Rectal smooth muscle tissue (tissue), 1 donor: ENCODE data around the gene NGF.
A peak's percentile ranks its signal among the peaks of the same experiment; 100 is the strongest.

Source experiments
- H3K27ac ChIP-seq: one replicate; pipeline ENCODE4 v1.7.0; 2013; ENCODE audit warnings: low read depth, low read length, inconsistent platforms
- H3K27me3 ChIP-seq: one replicate; pipeline ENCODE4 v1.7.0; 2013; ENCODE audit warnings: low read length; ENCODE audit not compliant: control insufficient read depth, insufficient read depth
- H3K36me3 ChIP-seq: one replicate; pipeline ENCODE4 v1.7.0; 2013; ENCODE audit warnings: low read length; ENCODE audit not compliant: control insufficient read depth, insufficient read depth
- H3K4me1 ChIP-seq: one replicate; pipeline ENCODE4 v1.7.0; 2013; ENCODE audit warnings: low read length; ENCODE audit not compliant: control insufficient read depth, insufficient read depth
- H3K4me3 ChIP-seq: one replicate; pipeline ENCODE4 v1.7.0; 2013; ENCODE audit warnings: low read length
- H3K9ac ChIP-seq: one replicate; pipeline ENCODE4 v1.7.0; 2013; ENCODE audit warnings: low read length

The NGF gene

GRCh38 chr1:115257591-115257990 is 80.5 kb downstream of the NGF start:
- Histone ChIP-seq H3K27me3 (no peaks in the 10 kb centered on the region), H3K27ac (no peak overlapping the region), H3K4me1 (peaks cover 5% of the 10 kb centered on the region), H3K9ac (no peak overlapping the region), H3K4me3 (no peak overlapping the region), H3K36me3 (no peaks in the 10 kb centered on the region)

GRCh38 chr1:115255154-115255553 is 82.9 kb downstream of the NGF start:
- Histone ChIP-seq H3K4me3 (no peak overlapping the region), H3K27ac (no peak overlapping the region), H3K9ac (no peak overlapping the region)

GRCh38 chr1:115252585-115252984 is 85.5 kb downstream of the NGF start:
- Histone ChIP-seq H3K36me3 (no peaks in the 10 kb centered on the region), H3K27ac (no peak overlapping the region), H3K4me1 (peaks cover 2% of the 10 kb centered on the region), H3K27me3 (no peaks in the 10 kb centered on the region), H3K9ac (no peak overlapping the region), H3K4me3 (no peak overlapping the region)

More at GRCh38 chr1:115255154-115255553, 82.9 kb downstream of the NGF start:
- peaks cover 2% of the 10 kb centered on the region for H3K4me1 ChIP-seq
- no peaks in the 10 kb centered on the region for H3K27me3 ChIP-seq
- H3K36me3 ChIP-seq: no peaks in the 10 kb centered on the region

GRCh38 chr1:115251856-115252255 is 86.2 kb downstream of the NGF start:
- Histone ChIP-seq H3K4me1 (peaks cover 2% of the 10 kb centered on the region), H3K4me3 (no peak overlapping the region), H3K9ac (no peak overlapping the region), H3K27me3 (no peaks in the 10 kb centered on the region), H3K36me3 (no peaks in the 10 kb centered on the region), H3K27ac (no peak overlapping the region)

- Histone ChIP-seq H3K4me3 (no peak overlapping the region), H3K9ac (no peak overlapping the region), H3K27ac (peak overlapping the region; percentile 53), H3K27me3 (no peaks in the 10 kb centered on the region), H3K36me3 (no peaks in the 10 kb centered on the region), H3K4me1 (peaks cover 2% of the 10 kb centered on the region)
Measured at GRCh38 chr1:115251340-115251748, 86.7 kb downstream of the NGF start.

GRCh38 chr1:115246526-115246925 is 91.5 kb downstream of the NGF start:
- Histone ChIP-seq H3K27ac (no peak overlapping the region), H3K36me3 (no peaks in the 10 kb centered on the region), H3K9ac (no peak overlapping the region), H3K27me3 (no peaks in the 10 kb centered on the region), H3K4me3 (no peak overlapping the region), H3K4me1 (peaks cover 2% of the 10 kb centered on the region)

GRCh38 chr1:115245227-115245626 is 92.8 kb downstream of the NGF start:
- Histone ChIP-seq H3K9ac (no peak overlapping the region), H3K27ac (no peak overlapping the region), H3K36me3 (no peaks in the 10 kb centered on the region), H3K27me3 (no peaks in the 10 kb centered on the region), H3K4me3 (no peak overlapping the region), H3K4me1 (no peaks in the 10 kb centered on the region)

- Histone ChIP-seq H3K9ac (no peak overlapping the region), H3K4me1 (no peaks in the 10 kb centered on the region), H3K36me3 (no peaks in the 10 kb centered on the region), H3K27me3 (no peaks in the 10 kb centered on the region), H3K27ac (no peak overlapping the region), H3K4me3 (no peak overlapping the region)
Measured at GRCh38 chr1:115242543-115242942, 95.5 kb downstream of the NGF start.

- Histone ChIP-seq H3K27ac (no peak overlapping the region), H3K4me3 (no peak overlapping the region), H3K4me1 (no peaks in the 10 kb centered on the region), H3K9ac (no peak overlapping the region), H3K36me3 (no peaks in the 10 kb centered on the region), H3K27me3 (no peaks in the 10 kb centered on the region)
Measured at GRCh38 chr1:115241309-115241708, 96.7 kb downstream of the NGF start.

- Histone ChIP-seq H3K27ac (no peak overlapping the region), H3K27me3 (no peaks in the 10 kb centered on the region), H3K4me1 (no peaks in the 10 kb centered on the region), H3K36me3 (no peaks in the 10 kb centered on the region), H3K9ac (no peak overlapping the region), H3K4me3 (no peak overlapping the region)
Measured at GRCh38 chr1:115240297-115240696, 97.8 kb downstream of the NGF start.

- no peaks in the 10 kb centered on the region for H3K27me3 ChIP-seq
- H3K9ac ChIP-seq: no peak overlapping the region
- H3K4me1 ChIP-seq: no peaks in the 10 kb centered on the region
- H3K27ac ChIP-seq: no peak overlapping the region
- no peaks in the 10 kb centered on the region for H3K36me3 ChIP-seq
- no peak overlapping the region for H3K4me3 ChIP-seq
Measured at GRCh38 chr1:115239426-115239825, 98.6 kb downstream of the NGF start.

- no peak overlapping the region for H3K4me3 ChIP-seq
- H3K27me3 ChIP-seq: no peaks in the 10 kb centered on the region
- H3K27ac ChIP-seq: no peak overlapping the region
- no peak overlapping the region for H3K9ac ChIP-seq
- no peaks in the 10 kb centered on the region for H3K4me1 ChIP-seq
- no peaks in the 10 kb centered on the region for H3K36me3 ChIP-seq
Measured at GRCh38 chr1:115239148-115239422, 99.0 kb downstream of the NGF start.

GRCh38 chr1:115238336-115239147 is 99.5 kb downstream of the NGF start:
- Histone ChIP-seq H3K4me1 (no peaks in the 10 kb centered on the region), H3K9ac (no peak overlapping the region), H3K27ac (no peak overlapping the region), H3K27me3 (no peaks in the 10 kb centered on the region), H3K4me3 (no peak overlapping the region), H3K36me3 (no peaks in the 10 kb centered on the region)
